OCI-LY1 (cell line): ENCODE data around the gene CCDC51.

Experiments
- H2AFZ ChIP-seq: fragments of 200-600 bp; sonication (generic), shearing (Covaris generic); 2 replicates; pipeline ENCODE4 v1.6.0; 2014; ENCODE audit warnings: antibody characterized with exemption, mild to moderate bottlenecking, low read length
- H3F3A ChIP-seq: fragments of 200-600 bp; sonication (generic), shearing (Covaris generic); 2 replicates; pipeline ENCODE4 v1.6.0; 2014; ENCODE audit warnings: mild to moderate bottlenecking, antibody characterized with exemption, low read length, moderate library complexity; ENCODE audit not compliant: insufficient read depth
- H3K27ac ChIP-seq: fragments of 200-600 bp; sonication (generic); 2 replicates; pipeline ENCODE4 v1.5.1; 2014; ENCODE audit warnings: low read length, mixed run types, mild to moderate bottlenecking, low read depth; ENCODE audit not compliant: poor library complexity, severe bottlenecking
- H3K27me3 ChIP-seq: fragments of 200-600 bp; sonication (generic); 2 replicates; pipeline ENCODE4 v1.6.0; 2014; ENCODE audit warnings: antibody characterized with exemption, mild to moderate bottlenecking, low read length, moderate library complexity; ENCODE audit not compliant: insufficient read depth
- H3K36me3 ChIP-seq: fragments of 200-600 bp; sonication (generic); 2 replicates; pipeline ENCODE4 v1.6.1; 2014; ENCODE audit warnings: mild to moderate bottlenecking, antibody characterized with exemption, low read length, moderate library complexity, mixed read lengths; ENCODE audit not compliant: insufficient read depth
- H3K4me1 ChIP-seq: fragments of 200-600 bp; sonication (generic); 2 replicates; pipeline ENCODE4 v1.5.1; 2014; ENCODE audit warnings: mild to moderate bottlenecking, low read length, moderate library complexity; ENCODE audit not compliant: insufficient read depth, severe bottlenecking
- H3K4me2 ChIP-seq: fragments of 200-600 bp; sonication (generic), shearing (Covaris generic); 2 replicates; pipeline ENCODE4 v1.6.1; 2014; ENCODE audit warnings: low read length
- H3K4me3 ChIP-seq: fragments of 200-600 bp; sonication (generic); 2 replicates; pipeline ENCODE4 v1.5.1; 2014; ENCODE audit warnings: low read length, low read depth, mild to moderate bottlenecking, mixed read lengths; ENCODE audit not compliant: poor library complexity, severe bottlenecking
- H3K79me2 ChIP-seq: fragments of 200-600 bp; shearing (Covaris generic); 2 replicates; pipeline ENCODE4 v1.6.1; 2016; ENCODE audit warnings: mixed run types, low read length, mixed read lengths; ENCODE audit not compliant: insufficient read depth
- H3K9ac ChIP-seq: fragments of 200-600 bp; sonication (generic), shearing (Covaris generic); 2 replicates; pipeline ENCODE4 v1.6.1; 2014; ENCODE audit warnings: mild to moderate bottlenecking, low read length, mixed read lengths
- H3K9me2 ChIP-seq: fragments of 200-600 bp; sonication (generic), shearing (Covaris generic); 2 replicates; pipeline ENCODE4 v1.6.1; 2014; ENCODE audit warnings: low read depth, mild to moderate bottlenecking, low read length, mixed read lengths
- H3K9me3 ChIP-seq: fragments of 200-600 bp; shearing (Covaris generic); 2 replicates; pipeline ENCODE4 v1.6.1; 2014; ENCODE audit warnings: low read length, mixed read lengths
- H4K20me1 ChIP-seq: fragments of 200-600 bp; sonication (generic), shearing (Covaris generic); 2 replicates; pipeline ENCODE4 v1.6.0; 2016; ENCODE audit warnings: mild to moderate bottlenecking, low read length; ENCODE audit not compliant: insufficient read depth
- CTCF ChIP-seq: fragments of 200-600 bp; sonication (generic), shearing (Covaris generic); IDR thresholded peaks from 2 replicates; pipeline ENCODE4 v1.5.1; 2017; ENCODE audit warnings: mild to moderate bottlenecking, antibody characterized with exemption, low read length, moderate library complexity, mixed read lengths
- EZH2 ChIP-seq: fragments of 200-600 bp; sonication (generic), shearing (Covaris generic); IDR thresholded peaks from 2 replicates; pipeline ENCODE4 v1.8.0; 2017; ENCODE audit warnings: borderline replicate concordance, mixed run types, mild to moderate bottlenecking, antibody characterized with exemption, low read length, moderate library complexity, mixed read lengths

CCDC51 gene

GRCh38 chr3:48440590-48440958 is 655 bp upstream of the CCDC51 start:
- Histone ChIP-seq H3K4me2 (peak overlapping the region; percentile 76), H3K4me1 (peaks cover 56% of the 10 kb centered on the region), H3K36me3 (peaks cover 34% of the 10 kb centered on the region), H3K27ac (peak overlapping the region; percentile 55), H3K9ac (peak overlapping the region; percentile 83), H3K4me3 (peak overlapping the region; percentile 80), H3F3A (0 out of 2 replicates have a peak, but pooled peaks cover 2% of the 10 kb centered on the region), H3K79me2 (peaks cover 19% of the 10 kb centered on the region), H3K9me3 (no peaks in the 10 kb centered on the region), H3K9me2 (no peaks in the 10 kb centered on the region), H4K20me1 (no peaks in the 10 kb centered on the region), H3K27me3 (no peaks in the 10 kb centered on the region), H2AFZ (no peak overlapping the region)
- TF ChIP-seq EZH2 (no peak), CTCF (no peak)

GRCh38 chr3:48437812-48438211 is 2.1 kb downstream of the CCDC51 start:
- H3K9ac ChIP-seq, result no peak overlapping the region

GRCh38 chr3:48436855-48437254 is 3.1 kb downstream of the CCDC51 start:
- Histone ChIP-seq H3K9me3 (no peaks in the 10 kb centered on the region), H3K27ac (peak overlapping the region; percentile 15), H3K4me1 (peaks cover 47% of the 10 kb centered on the region)

More at GRCh38 chr3:48437812-48438211, 2.1 kb downstream of the CCDC51 start:
- TF ChIP-seq EZH2 (no peak), CTCF (no peak)
- Histone ChIP-seq H3K4me3 (no peak overlapping the region), H2AFZ (no peak overlapping the region), H3F3A (no peaks in the 10 kb centered on the region), H3K27ac (no peak overlapping the region), H3K4me1 (peaks cover 51% of the 10 kb centered on the region), H3K27me3 (no peaks in the 10 kb centered on the region), H3K79me2 (peaks cover 19% of the 10 kb centered on the region), H4K20me1 (no peaks in the 10 kb centered on the region), H3K4me2 (no peak overlapping the region), H3K9me2 (no peaks in the 10 kb centered on the region), H3K36me3 (peaks cover 37% of the 10 kb centered on the region), H3K9me3 (no peaks in the 10 kb centered on the region)

More at GRCh38 chr3:48436855-48437254, 3.1 kb downstream of the CCDC51 start:
- Histone ChIP-seq H3K27me3 (no peaks in the 10 kb centered on the region), H3K36me3 (peaks cover 38% of the 10 kb centered on the region), H3F3A (no peaks in the 10 kb centered on the region), H3K9me2 (no peaks in the 10 kb centered on the region), H3K9ac (no peak overlapping the region), H3K4me2 (no peak overlapping the region; the same call in 1 of the 2 replicates), H3K4me3 (no peak overlapping the region), H4K20me1 (no peaks in the 10 kb centered on the region), H3K79me2 (peaks cover 15% of the 10 kb centered on the region), H2AFZ (no peak overlapping the region)
- TF ChIP-seq CTCF (no peak), EZH2 (no peak)
